ENCODE results near the gene SLC24A1.

SLC24A1 gene

GRCh38 chr15:65653341-65653740 is 31.6 kb downstream of the SLC24A1 start:
- DNase-seq (ENCODE audit: low read depth), result no peak

GRCh38 chr15:65653801-65654521 is 32.2 kb downstream of the SLC24A1 start:
- DNase-seq (ENCODE audit: low read depth), result no peak

GRCh38 chr15:65655026-65655425 is 33.3 kb downstream of the SLC24A1 start:
- no peak for DNase-seq (ENCODE audit: low read depth)

GRCh38 chr15:65655457-65655856 is 33.7 kb downstream of the SLC24A1 start:
- DNase-seq (ENCODE audit: low read depth), result no peak

GRCh38 chr15:65659502-65660052 is 37.8 kb downstream of the SLC24A1 start:
- no peak for DNase-seq (ENCODE audit: low read depth)

- DNase-seq (ENCODE audit: low read depth), result no peak
Measured at GRCh38 chr15:65660927-65661326, 39.2 kb downstream of the SLC24A1 start.

- DNase-seq (ENCODE audit: low read depth), result no peak
Measured at GRCh38 chr15:65663521-65663920, 41.8 kb downstream of the SLC24A1 start.

- no peak for DNase-seq (ENCODE audit: low read depth)
Measured at GRCh38 chr15:65666257-65666656, 44.5 kb downstream of the SLC24A1 start.

GRCh38 chr15:65675551-65675950 is 53.8 kb downstream of the SLC24A1 start:
- DNase-seq (ENCODE audit: low read depth), result no peak

- no peak for DNase-seq (ENCODE audit: low read depth)
Measured at GRCh38 chr15:65676123-65676522, 54.4 kb downstream of the SLC24A1 start.

GRCh38 chr15:65680544-65680943 is 58.8 kb downstream of the SLC24A1 start:
- no peak for DNase-seq (ENCODE audit: low read depth)

GRCh38 chr15:65682404-65682911 is 60.7 kb downstream of the SLC24A1 start:
- no peak for DNase-seq (ENCODE audit: low read depth)

- DNase-seq (ENCODE audit: low read depth), result no peak
Measured at GRCh38 chr15:65688462-65688861, 66.7 kb downstream of the SLC24A1 start.

GRCh38 chr15:65690173-65690572 is 68.4 kb downstream of the SLC24A1 start:
- no peak for DNase-seq (ENCODE audit: low read depth)

- DNase-seq (ENCODE audit: low read depth), result no peak
Measured at GRCh38 chr15:65690778-65691177, 69.0 kb downstream of the SLC24A1 start.

GRCh38 chr15:65695081-65695480 is 73.3 kb downstream of the SLC24A1 start:
- DNase-seq (ENCODE audit: low read depth), result no peak
